DMS153 treated with DMSO at 0.1 percent for 48 hours (cell line): ENCODE measurements around the gene ZCCHC8.
"Not testable (repeated sequence)": the region's sequence is repeated elsewhere in the genome, so short reads cannot be mapped to it uniquely, and the experiment has no call there.

Experiments used
- DNase-seq: peaks from one replicate; lab custom pipeline; 2025; ENCODE audit not compliant: unreplicated experiment; lab: John Stamatoyannopoulos, UW

The ZCCHC8 gene

DNA sequence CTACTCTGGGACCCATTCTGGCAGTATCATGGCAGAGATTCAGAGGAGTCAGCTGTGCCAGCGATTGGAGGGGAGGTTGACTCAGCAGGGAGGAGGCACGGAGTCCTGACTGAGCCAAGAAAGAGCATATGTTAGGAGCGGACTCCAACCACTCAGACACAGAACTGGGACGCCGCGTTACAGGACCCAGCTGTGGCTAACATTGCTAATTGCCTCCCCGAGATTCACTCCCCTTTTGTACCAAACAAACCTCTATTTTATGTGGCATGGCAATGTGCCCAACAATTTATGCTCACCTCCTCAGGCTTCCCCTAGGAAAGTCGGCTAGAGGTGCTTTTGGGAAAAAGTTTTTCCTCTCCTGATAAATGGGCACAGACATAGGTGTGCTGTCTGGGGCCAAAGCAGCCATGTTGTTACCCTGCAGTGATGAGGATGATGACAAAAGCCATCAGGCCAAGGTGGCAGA lies 63.0 kb downstream of the ZCCHC8 start:
- peak; percentile 6 for DNase-seq

GRCh38 chr12:122435186-122435585 lies 65.5 kb downstream of the ZCCHC8 start:
- DNase-seq = no peak

DNA sequence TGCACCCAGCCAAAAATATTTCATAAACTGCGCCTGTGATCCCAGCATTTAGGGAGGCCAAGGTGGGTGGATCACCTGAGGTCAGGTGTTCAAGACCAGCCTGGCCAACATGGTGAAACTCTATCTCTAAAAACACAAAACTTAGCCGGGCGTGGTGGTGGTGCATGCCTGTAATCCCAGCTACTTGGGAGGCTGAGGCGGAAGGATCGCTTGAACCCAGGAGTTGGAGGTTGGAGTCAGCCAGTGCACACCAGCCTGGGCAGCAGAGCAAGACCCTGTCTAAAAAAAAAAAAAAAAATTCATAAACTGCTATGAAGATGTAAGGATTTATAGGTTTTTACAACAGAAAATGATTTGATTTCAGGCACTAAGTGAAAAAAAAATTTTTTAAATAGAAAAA lies 71.7 kb downstream of the ZCCHC8 start:
- not testable (repeated sequence) for DNase-seq

- DNase-seq = no peak
Observed at GRCh38 chr12:122427403-122427802, 73.3 kb downstream of the ZCCHC8 start.

- DNase-seq = peak; percentile 48
Observed at GRCh38 chr12:122423258-122424165, 77.2 kb downstream of the ZCCHC8 start.

- DNase-seq = no peak
Observed at GRCh38 chr12:122422730-122423257, 77.9 kb downstream of the ZCCHC8 start.

DNA sequence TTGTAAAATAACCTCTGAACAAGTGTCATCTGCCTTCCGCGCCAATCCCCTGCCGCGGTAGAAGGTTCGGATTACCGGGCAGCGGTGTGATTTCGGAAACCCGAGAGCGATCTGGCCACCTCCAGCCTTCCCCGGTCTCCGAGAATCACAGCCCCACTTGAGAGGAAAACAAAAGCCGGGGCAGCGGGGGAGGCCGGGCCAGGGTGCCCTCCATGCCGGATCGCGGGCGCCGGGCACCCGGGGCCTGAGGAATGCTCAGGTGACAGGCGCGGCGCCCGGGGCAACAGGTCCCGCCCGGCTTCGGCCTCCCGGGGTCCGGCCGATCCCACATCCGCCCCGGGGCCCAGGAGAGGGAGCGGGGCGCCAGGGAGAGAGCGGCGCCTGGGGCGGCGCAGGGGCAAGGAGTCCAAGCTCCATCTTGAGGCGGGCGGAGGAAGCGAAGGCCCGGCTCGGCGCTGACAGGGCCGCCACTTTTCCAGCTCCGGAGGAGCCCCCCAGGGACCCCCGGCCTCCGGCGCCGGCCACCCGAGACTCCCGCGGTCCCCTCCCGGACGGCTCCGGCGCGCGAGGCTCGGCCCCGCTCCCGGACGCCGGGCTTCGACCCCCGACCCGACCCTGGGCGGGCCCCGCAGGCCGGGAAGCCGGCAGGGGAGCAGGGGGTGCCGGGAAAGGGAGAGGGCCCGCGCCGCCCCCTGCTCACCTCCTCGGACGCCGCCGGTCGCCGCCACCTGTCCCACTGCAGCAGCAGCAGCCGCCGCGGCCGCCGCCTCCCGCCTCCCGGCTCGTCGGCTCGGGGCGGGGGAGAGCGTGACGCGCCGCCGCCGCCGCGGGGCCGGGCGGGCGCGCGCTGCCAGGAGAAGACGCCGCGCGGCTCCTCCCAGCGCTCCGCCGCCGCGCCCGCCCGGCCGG lies 78.7 kb downstream of the ZCCHC8 start, which contains the start of gene CLIP1:
Gene CLIP1, minus strand, starts transcription at position 849 of the 909 bp plus-strand sequence. CDS start 42,217 bp downstream, outside the sequence.
- DNase-seq = peak; percentile 56
